ENCODE data around the gene IRAK2.
"Not testable (repeated sequence)": the region's sequence is repeated elsewhere in the genome, so short reads cannot be mapped to it uniquely, and the experiment has no call there.

Gene IRAK2, protein sequence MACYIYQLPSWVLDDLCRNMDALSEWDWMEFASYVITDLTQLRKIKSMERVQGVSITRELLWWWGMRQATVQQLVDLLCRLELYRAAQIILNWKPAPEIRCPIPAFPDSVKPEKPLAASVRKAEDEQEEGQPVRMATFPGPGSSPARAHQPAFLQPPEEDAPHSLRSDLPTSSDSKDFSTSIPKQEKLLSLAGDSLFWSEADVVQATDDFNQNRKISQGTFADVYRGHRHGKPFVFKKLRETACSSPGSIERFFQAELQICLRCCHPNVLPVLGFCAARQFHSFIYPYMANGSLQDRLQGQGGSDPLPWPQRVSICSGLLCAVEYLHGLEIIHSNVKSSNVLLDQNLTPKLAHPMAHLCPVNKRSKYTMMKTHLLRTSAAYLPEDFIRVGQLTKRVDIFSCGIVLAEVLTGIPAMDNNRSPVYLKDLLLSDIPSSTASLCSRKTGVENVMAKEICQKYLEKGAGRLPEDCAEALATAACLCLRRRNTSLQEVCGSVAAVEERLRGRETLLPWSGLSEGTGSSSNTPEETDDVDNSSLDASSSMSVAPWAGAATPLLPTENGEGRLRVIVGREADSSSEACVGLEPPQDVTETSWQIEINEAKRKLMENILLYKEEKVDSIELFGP

DNA sequence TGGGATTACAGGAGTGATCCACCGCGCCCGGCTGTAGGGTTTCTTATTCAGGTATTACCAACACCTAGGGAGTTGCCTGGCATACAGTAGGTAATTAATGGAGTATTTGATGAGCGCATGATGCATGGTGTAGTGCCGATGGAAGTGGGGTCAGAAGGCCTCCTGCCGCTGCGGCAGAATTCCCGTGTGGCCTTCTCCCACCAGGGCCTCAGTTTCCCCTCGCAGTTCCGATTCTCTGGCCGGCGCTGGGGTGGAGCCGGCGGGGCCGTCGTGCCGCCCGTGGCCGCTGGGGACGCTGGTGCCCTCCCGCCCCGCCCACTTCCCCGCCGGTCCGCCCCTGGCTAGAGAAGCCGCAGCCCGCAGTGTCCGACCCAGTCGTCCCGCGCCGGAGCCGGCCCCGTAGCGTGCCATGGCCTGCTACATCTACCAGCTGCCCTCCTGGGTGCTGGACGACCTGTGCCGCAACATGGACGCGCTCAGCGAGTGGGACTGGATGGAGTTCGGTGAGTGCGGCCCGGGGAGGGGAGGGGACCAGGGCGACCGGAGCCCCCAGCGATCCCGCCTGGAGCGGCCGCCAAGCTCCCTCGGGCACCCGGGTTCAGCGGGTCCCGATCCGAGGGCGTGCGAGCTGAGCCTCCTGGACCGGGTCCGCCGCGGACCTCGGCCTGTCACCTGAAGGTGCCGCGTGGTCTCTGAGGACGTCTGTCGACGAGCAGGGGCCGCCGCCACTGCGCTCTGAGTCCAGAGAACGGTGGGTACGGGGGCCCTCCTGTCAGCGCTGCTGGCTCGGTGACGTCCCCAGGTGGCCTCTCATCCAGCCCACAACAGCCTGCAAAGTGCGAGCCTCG, at the start of gene IRAK2:
IRAK2 (plus strand) TSS at position 374 of the 848 bp plus-strand sequence; CDS start at position 410, 36 bp downstream.
- DNase-seq (ENCODE audit: low read depth), result peak; percentile 27

DNA sequence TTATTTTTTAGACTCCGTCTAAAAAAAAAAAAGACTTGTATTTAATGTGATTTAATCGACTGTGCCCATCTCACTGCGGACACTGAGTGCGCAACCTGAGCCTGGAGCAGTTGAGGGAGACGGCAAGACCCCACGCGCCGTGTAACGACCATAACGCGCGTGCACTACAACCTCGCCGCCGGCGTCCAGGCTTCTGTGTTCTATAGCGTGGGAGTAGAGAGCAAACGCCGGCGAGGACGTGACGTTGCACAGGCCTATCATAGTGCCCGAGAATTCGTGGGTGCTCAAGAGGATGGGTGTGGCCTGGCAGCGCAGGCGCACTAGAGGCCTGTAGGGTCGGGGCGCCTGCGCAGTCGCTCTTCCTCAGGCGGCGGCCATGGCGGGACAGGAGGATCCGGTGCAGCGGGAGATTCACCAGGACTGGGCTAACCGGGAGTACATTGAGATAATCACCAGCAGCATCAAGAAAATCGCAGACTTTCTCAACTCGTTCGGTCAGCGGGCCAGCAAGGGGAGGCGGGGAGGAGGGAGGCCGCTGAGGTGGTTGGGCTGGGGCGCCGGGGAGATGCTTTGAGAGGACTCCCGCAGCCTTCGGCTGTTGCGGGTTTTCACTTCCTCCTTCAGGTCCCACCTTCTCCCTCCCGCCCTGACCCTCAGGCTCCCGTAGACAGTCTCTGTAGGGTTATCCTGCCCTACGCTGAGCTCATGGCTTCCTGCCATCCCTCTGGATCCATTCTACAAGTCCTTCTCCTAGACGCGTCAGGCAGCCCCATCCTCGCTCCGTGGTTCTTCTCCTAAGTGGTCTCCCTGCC, 49.2 kb upstream of the IRAK2 start, which contains the start of gene BRK1:
BRK1 (plus strand) TSS at position 350 of the 812 bp plus-strand sequence; CDS start at position 377, 27 bp downstream.
- DNase-seq (ENCODE audit: low read depth), result peak; percentile 89

GRCh38 chr3:10116138-10116460, 48.6 kb upstream of the IRAK2 start:
- peak; percentile 4 for DNase-seq (ENCODE audit: low read depth)

GRCh38 chr3:10116928-10117327, 47.8 kb upstream of the IRAK2 start:
- DNase-seq (ENCODE audit: low read depth), result no peak

GRCh38 chr3:10119376-10119775, 45.3 kb upstream of the IRAK2 start:
- DNase-seq (ENCODE audit: low read depth), result no peak

GRCh38 chr3:10121064-10121463, 43.7 kb upstream of the IRAK2 start:
- no peak for DNase-seq (ENCODE audit: low read depth)

- no peak for DNase-seq (ENCODE audit: low read depth)
These were observed 42.0 kb upstream of the IRAK2 start for GRCh38 chr3:10122724-10123123.

DNA sequence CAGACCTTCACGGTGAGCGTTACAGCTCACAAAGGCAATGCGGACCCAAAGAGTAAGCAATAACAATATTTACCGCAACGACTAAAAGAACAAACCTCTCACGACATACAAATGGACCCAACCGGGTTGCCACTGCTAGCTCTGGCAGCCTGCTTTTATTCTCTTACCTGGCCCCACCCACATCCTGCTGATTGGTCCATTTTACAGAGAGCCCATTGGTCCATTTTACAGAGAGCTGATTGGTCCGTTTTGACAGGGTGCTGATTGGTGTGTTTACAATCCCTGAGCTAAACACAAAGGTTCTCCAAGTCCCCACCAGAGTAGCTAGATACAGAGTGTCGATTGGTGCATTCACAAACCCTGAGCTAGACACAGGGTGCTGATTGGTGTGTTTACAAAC, 28.8 kb upstream of the IRAK2 start:
- not testable (repeated sequence) for DNase-seq (ENCODE audit: low read depth)

DNA sequence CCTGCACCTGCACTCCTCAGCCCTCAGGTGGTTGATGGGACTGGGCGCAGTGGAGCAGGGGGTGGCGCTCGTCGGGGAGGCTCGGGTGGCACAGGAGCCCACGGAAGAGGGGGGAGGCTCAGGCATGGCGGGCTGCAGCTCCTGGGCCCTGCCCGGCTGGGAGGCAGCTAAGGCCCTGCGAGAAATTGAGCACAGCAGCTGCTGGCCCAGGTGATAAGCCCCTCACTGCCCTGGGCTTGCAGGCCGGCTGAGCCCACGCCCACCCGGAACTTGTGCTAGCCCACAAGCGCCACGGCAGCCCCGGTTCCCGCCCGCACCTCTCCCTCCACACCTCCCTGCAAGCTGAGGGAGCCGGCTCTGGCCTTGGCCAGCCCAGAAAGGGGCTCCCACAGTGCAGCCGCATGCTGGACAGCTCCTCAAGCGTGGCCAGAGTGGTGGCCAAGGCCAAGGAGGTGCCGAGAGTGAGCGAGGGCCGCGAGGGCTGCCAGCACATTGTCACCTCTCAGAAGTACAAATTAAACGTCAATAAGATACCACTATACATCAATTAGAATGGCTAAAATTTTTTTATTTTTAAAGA, 28.2 kb upstream of the IRAK2 start:
- no peak for DNase-seq (ENCODE audit: low read depth)

GRCh38 chr3:10137178-10137577, 27.5 kb upstream of the IRAK2 start:
- DNase-seq (ENCODE audit: low read depth), result no peak

DNA sequence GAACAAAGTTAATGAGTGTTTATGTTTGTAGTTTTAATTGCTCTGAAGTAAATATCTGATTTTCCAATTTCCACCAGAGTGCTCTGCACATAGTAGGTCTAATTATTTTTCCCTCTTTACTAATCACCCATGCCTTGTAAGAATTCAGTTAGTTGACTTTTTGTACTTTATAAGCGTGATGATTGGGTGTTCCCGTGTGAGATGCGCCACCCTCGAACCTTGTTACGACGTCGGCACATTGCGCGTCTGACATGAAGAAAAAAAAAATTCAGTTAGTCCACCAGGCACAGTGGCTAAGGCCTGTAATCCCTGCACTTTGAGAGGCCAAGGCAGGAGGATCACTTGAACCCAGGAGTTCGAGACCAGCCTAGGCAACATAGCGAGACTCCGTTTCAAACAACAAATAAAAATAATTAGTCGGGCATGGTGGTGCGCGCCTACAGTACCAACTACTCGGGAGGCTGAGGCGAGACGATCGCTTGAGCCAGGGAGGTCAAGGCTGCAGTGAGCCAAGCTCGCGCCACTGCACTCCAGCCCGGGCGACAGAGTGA, 23.6 kb upstream of the IRAK2 start:
- no peak for DNase-seq (ENCODE audit: low read depth)

DNA sequence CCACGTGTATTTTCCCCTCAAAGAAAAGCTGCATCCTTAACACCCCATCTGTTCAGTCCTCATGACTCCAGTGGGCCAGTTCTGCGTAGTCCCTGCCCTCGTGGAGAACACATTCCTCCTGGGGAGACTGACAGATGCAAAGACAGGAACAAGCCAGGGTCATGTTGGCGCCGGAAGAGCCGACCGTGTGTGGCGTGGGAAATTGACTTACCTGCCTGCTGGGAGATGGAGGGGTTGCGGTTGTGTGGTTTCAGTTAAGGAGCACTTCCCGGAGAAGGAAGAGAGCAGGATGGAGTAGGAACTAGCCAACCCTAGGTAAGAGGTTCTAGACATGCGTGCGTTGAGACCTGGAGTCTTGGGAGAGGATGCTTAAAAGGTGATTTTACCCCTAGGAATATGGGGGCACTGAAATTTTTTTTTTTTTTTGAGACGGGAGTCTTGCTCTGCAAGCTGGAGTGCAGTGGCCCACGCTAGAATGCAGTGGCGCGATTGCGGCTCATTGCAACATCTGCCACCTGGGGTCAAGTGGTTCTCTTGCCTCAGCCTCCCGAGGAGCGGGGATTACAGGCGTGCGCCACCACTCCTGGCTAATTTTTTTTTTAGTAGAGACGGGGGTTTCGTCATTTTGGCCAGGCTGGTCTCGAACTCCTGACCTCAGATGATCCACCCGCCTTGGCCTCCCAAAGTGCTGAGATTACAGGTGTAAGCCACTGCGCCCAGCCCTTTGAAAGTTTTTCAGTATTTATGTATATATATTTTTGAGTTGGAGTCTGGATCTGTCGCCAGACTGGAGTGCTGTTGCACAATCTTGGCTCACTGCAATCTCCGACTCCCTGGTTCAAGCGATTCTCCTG, 21.8 kb upstream of the IRAK2 start:
- no peak for DNase-seq (ENCODE audit: low read depth)

GRCh38 chr3:10145685-10146084, 19.0 kb upstream of the IRAK2 start:
- DNase-seq (ENCODE audit: low read depth), result no peak

DNA sequence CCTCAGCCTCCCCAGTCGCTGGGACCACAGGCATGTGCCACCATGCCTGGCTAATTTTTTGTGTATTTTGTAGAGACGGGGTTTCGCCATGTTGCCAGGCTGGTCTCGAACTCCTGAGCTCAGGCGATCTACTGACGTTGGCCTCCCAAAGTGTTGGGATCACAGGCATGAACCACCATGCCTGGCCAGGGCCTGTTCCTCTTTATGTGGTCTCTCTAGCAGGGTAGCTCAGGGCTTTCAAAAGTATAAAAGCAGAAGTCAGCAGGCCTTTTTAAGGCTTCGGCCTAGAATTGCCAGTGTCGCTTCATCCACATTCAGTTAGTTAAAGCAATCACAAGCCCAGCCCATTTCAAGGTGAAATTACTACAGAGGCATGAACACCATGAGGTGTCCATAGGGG, 15.5 kb upstream of the IRAK2 start:
- DNase-seq (ENCODE audit: low read depth), result no peak

DNA sequence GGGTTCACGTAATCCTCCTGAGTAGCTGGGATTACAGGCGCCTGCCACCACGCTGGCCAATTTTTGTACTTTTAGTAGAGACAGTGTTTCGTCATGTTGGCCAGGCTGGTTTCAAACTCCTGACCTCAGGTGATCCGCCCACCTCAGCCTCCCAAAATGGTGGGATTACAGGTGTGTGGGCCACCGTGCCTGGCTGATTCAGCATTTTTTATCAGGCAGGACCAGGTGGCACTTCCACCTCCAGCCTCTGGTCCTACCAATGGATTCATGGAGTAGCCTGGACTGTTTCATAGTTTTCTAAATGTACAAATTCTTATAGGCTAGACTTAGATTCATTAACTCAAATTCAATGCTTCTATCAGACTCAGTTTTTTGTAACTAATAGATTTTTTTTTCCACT, 13.7 kb upstream of the IRAK2 start:
- DNase-seq (ENCODE audit: low read depth), result no peak

DNA sequence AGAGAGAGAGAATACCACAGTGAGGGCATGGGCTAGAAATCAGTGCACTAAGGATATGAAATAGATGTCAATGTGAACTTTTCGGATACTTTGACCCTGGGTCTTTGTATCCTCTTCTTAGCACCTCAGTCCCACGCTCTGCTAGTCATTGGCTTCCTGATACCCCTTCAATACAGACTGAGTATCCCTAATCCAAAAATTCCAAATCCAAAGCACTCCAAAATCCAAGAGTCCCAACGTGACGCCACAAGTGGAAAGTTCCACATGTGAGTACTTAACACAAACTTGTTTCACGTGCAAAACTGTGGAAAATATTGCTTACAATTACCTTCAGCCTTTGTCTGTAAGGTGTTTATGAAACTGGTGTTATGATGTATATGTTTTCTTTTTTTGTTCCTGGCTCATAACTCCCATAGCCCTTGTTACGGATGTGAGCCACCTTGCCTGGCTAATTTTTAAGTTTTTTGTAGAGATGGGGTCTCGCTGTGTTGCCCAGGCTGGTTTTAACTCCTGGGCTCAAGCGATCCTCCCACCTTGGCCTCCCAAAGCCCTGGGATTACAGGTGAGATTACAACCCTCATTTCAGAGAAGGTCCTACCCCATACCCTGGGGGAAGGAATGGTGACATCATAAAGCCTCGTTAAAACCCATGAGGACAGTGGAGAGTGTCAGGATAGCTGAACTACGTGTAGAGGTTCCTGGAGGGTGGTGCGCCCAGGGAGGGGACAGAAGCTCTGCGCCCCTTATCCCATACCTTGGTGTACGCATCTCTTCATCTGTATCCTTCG, 10.2 kb upstream of the IRAK2 start:
- no peak for DNase-seq (ENCODE audit: low read depth)

DNA sequence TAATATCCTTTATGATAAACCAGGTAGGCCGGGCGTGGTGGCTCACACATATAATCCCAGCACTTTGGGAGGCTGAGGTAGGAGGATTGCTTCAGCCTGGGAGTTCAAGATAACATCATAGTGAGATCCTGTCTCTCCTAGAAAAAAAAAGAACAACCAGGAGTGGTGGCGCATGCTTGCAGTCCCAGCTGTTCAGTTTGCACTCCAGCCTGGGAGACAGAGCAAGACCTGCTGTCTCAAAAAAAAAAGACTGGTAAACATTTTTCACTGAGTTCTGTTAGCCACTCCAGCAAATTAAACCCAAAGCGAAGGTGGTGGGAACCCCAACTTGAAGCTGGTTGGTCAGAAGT, 9.6 kb upstream of the IRAK2 start:
- DNase-seq (ENCODE audit: low read depth), result no peak

- DNase-seq (ENCODE audit: low read depth), result no peak
These were observed 9.1 kb upstream of the IRAK2 start for GRCh38 chr3:10155658-10156057.

GRCh38 chr3:10157031-10157430, 7.7 kb upstream of the IRAK2 start:
- DNase-seq (ENCODE audit: low read depth), result no peak

DNA sequence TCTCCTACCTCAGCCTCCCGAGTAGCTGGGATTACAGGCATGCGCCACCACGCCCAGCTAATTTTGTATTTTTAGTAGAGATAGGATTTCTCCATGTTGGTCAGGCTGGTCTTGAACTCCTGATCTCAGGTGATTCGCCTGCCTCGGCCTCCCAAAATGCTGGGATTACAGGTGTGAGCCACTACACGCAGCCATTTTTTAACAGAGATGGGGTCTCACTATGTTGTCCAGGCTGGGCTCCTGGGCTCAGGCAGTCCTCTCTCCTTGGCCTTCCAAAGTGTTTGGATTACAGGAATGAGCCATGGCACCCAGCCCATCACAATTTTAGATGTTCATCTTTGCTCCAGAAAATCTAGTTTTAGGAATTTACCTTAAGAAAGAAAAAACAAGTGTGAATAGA, 6.2 kb upstream of the IRAK2 start:
- DNase-seq (ENCODE audit: low read depth), result not testable (repeated sequence)
